Renal cortex interstitium (tissue), 11 donors: ENCODE measurements around the gene ETV4. TPM values are rescaled to one million over a fixed set of nuclear protein-coding genes. Genes with fewer than 3 reads are reported as not detected.

Source experiments
- DNase-seq, 11 donors: peaks; one replicate each; pipeline ENCODE4 v3.0.0-alpha.2; 2013; ENCODE audit warnings: low read depth in 9 of 11, low spot score in 4 of 11; ENCODE audit errors: extremely low read depth in 1 of 11
- polyA plus RNA-seq, 3 donors: library from polyadenylated mRNA; unstranded; fragments of 120-200 nt; gene quantifications; one replicate each; pipeline ENCODE4 v1.2.1, GENCODE V29; 2013; ENCODE audit not compliant: insufficient read length in 3 of 3

Gene ETV4
- polyA plus RNA-seq, 3 donors, result 34.3 to 45.7 (median 45.6) TPM

DNA sequence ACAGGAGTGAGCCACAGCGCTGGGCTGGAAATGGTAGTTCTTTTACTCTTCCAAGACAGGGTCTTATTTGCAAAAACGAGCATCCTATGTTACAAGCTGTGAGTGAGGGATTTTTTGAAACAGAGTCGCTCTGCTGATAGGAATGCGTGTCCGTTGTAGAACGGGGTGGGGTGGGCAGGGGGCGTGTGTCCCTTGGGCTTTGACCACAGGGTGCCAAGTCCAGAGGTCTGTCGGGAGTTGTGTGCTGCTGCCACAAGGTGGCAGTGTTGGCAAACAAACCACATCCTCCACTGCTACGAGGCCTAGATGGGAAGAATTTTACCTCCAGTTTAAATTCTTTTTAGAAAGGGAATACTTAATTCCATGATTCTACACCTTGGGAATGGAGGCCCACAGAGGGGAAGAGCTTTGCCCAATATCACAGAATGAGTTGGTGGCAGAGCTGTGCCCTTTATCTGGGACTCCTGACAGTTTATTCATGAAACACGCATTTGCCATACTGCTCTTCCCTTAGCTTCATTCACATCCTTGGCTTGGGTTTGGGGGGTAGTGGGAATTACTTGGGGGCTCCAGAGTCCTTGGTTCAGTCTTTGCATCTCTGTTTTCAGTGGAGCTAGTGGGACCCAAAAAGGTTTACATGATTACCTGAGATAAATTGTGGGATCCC, 30.6 kb upstream of the ETV4 start:
- peak in 10 of 11 donors; percentile 70 to 86 (median 77) for DNase-seq

DNA sequence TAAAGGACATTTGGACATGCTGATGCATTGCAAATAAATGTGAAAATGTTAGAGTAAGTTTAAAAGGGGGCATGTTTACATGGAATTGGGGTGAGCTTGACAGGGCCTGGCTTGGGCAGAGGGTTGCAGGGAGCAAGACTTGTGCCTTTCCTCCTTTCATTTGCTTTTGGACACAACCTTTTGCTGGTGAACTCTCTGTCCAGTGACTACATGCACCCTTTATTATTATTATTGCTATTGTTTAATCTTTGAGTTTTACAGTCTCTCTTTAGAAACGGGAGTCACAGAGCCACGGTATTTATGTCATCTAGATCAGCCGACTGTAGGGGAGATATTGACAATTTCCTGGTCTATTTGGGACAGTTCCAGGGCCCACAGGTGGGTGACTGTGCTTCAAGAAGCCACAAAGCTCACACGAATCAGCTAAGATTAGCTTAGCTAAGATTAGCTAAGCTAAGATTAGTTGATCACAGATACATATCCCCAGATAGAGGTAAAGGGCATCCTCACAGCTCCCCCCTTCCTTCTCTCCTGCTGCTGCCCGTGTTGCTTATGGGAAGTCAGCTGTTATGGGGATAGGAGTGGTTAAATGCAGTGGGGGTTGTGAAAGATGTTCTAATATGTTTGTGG, 28.9 kb upstream of the ETV4 start:
- no peak for DNase-seq

DNA sequence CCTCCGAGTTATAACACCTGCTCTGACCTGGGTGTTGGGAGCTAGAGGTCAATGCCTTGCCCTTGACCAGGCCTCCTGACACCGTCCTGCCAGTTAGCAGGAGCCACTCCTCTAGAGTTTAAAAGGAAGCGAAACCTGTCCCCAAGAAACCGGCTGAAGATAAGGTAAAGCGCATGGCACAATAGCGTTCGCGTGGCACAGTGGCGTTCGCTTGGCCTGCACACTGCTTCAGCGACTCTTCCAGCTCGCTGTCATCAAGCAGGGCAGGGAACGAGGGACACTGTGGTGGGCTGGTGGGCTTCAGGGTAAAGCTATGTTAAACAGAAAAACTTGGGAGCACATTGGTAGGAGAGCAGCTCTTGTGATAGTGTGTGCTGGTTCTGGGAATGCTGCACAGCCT, 28.2 kb upstream of the ETV4 start:
- no peak for DNase-seq

DNA sequence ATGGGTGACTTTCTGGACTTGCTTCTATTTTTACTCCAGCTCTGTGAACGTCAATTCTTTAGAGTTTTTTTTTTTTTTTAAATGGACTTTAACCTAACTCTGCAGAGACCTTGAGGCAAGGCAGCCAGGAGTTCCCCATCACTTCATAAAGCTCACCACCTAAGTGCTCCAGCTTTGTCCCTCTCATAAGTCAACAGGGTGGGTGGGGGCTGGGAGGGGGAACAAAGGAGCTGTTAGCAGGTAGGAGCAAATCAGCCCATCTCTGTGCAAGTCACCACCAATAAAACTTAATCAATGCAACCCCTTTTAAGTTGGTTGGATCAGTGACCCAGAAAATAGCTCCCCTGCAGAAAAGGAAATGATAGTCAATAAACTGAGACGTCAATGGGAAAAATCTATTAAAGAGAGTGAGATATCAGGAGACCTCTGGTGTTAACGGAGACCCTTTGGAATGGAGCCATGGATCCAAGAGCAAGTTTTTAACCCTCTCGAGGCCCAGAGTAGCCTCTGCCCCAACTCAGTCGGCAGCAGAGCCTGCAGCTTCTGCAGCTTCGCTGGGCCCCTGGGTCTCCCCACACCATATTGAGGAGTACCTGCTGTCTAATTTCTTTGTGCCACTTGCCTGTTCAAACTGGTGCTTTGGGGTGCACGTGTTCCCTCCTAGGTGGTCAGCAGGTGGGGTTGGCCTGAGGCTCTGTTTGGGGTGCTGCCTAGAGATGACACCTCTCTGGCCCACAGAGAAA, 27.6 kb upstream of the ETV4 start:
- DNase-seq, result no peak

DNA sequence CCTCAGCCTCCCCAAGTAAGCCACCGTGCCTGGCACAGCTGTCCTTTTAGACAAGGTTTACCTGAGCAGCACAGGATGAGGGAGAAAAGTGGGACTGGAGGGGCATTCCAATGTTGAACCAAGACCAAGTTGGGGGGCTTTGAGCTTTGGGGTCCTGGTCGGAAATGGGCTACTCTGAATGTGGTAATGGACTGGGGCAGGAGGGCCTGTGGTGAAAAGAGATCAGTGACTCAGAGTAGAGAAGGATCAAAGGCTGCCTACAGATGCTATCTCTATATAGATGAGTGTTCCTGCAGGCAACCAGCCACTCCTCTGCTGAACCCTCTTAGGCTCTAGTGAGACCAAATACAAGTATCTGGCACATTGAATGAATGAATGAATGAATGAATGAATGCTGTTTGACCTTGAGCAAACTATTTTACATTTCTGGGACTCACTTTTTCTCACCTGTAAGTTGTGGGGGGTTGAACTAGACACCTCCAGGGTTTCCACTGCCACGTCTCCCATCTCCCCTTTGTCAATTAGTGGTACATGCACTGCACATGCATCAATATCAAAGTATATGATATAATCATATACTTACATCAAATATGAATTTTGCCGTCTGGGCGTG, 26.3 kb upstream of the ETV4 start:
- no peak for DNase-seq

DNA sequence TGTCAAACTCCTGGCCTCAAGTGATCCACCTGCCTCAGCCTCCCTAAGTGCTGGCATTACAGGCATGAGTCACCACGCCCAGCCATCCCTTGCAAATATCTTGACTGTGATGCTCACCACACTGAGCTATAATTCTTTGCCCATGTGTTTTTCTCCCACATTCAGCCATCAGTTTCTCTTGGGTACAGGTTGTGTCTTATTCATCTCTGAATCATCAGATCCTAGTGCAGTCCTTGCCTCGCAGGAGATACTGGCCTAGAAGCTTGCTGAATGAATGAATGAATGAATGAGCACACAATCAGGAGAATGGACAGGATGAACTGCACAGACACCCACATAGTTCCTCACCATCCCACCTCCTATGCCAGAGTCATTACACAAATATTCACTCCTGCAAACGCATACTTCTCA, 24.4 kb upstream of the ETV4 start:
- no peak for DNase-seq

DNA sequence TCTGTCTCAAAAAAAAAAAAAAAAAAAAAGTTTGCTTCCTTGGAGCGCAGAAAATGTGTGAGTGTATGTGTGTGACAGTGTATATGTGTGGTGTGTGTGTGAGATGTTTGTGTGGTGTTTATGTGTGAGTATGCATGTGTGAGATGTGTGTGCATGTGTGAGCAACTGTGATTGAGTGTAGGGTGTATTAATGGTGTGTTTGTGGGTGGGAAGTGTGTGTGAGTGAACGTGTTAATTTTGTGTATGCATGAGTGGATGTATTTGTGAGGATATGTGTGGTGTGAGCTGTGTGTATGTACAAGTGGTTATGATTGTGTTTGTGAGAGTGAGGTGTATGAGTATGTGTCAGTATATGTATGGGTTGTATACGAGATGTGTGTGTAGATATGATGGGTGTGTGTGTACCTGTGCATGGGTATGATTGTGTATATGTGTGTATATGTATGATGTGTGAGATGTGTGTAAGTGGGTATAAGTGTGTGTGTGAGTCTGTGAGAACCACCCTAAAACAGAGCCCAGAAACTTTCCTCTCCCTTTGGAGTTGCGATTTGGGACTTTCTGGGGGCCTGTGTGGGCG, 22.5 kb upstream of the ETV4 start:
- DNase-seq, result no peak

DNA sequence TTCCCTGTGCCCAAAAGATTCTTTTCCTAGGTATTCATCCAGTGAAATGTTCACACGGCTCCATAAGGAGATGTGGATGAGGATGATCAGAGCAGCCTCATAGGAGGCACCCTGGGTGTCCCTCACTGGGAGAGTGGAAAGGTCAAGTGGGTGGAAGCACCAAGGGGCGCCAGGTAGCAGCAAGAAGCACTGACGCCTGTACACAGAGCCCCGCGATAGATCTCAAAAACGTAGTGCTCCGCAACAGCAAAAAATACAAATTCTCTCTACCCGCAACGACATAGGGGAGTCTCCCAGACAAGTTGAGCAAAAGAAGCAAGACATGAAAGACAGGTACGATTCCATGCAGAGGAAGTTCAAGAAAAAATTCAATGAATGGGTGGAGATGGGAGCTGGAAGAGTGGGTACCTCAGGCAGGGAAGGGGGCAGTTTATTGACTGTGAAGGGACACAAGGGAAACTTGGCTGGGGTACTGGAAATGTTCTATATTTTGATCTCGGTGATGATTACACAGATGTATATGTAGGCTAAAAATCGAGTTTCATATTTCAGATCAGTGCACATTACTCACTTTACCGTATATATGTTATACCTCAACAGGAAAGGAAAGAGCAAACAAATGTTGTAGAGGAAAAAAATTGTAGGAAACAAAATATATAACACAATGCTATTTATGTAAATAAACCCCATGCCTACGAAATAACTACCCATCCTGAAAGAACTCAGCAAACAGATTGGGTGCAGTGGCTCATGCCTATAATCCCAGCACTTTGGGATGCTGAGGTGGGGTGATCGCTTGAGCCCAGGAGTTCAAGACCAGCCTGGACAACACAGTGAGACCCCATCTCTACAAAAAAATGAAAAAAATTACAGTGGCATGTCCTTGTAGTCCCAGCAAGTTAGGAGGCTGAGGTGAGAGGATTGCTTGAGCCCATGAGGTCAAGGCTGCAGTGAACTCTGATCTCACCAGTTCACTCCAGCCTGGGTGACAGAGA, 17.8 kb upstream of the ETV4 start:
- DNase-seq, result no peak

DNA sequence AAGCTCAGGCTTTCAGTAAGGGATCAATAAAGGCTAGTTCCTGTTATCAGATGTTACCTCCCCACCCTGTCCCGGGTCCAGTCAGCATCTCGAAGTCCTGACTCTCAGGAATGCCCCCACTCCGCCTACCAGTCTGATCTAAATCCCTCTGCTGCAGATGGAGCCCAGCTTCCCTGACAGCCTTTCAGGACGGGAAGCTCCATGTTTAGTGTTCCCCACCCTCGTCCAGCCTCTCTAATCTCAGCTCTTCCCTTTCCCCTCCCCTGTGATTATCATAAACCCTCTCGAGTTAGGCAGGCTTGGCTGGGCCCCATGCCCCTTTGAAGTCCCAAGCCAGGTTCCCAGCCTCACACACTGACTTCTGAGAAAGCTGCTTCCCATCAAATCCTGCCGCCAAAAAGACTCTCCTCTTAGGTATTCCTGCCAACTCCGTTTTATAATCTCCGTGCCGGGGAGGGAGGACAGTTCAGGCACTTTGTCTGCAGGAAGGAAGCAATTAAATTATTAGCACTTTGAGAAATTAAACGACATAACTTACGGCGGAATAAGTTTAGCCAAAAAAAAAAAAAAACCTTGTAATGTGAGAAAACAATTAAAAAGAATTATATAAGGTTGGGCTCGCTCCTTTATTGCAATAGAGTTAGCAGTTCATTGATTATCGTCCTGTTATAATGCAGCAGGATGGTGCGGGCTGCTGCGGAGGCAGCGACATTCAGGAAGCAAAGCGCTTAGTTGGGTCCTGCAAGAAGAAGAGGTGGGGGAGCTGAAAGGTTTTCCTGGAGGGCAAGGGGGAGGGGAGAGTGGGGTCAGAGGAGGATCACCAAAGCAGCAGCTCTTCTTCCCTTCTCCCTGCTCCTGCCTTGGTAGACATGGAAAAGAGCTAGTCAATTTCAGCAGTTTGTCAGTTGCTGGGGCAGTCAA, 16.8 kb upstream of the ETV4 start:
- no peak for DNase-seq

DNA sequence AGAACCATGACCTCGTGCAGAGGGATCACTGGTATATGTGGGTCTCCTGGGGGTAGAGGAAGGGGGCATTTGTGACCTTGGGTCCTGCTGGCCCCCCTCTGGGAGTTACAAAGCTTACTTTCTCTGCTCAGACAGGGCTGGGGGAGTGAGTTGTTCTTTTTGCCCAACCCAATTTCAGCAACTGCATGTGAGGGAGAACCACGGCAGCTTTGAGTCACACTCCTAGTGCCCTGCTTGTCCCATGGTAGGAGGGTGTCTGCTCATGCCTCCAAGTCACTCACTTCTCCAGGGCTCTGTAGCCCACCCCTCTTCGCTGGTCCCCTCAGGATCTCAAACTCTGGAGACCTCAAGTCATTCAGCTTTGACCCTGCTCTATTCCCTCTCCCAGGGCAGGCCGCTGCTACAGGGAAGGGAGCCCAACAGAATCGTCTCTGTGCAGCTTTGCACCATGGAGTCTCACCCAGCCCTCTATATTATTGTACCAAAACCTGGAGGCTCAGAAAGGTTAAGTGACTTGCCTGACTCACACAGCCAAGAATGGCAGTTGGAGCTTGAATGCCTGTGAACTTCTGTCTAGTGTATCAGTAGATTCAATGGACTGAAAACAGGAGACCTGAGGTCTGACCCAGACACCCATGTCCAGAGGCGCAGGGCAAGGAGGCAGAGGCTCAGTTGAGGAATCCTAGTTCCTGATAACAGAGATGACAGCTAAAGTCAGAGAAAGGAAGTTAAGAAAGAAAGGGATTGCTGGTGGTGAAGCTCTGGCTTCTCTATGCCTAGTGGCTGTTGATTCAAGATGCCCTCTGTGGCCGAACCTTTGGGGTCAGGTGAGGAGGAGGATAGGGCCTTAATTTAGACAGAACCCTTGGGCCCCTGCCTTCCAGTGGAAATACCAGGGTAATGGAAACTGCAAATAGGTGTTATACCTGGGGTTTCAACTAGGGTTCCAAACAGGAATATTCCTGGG, 14.6 kb upstream of the ETV4 start:
- no peak for DNase-seq

DNA sequence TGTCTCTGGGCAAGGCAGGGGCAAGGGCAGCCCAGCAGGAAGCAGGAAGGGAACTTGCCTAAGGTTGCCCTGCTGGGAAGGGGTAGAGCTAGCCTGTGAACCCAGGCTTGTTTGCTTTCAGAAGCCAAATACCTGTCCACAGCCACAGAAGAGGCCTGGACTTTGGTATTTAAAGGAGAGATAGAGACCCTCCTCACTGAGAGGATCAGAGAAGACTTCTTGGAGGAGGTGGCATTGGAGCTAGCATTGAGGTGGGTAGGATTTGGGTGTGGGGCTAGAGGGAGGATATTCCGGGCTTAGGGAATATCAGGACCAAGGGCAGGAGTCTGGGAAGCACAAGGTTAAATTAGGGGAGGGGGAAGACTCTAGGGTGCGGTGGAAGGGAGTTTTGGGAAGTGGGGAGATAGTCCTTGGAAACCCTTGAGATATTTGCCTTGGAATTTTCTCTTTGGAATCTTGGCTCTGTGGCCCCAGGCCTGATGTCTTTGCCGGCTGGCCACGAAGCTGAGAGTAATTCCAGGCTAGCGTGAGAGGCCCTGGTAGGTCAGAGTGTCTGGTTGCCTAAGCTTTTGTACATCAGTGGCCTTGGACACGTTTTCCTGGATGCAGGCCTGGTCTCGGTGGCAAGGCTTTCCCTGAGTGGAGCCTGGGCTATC, 13.1 kb upstream of the ETV4 start:
- no peak for DNase-seq

DNA sequence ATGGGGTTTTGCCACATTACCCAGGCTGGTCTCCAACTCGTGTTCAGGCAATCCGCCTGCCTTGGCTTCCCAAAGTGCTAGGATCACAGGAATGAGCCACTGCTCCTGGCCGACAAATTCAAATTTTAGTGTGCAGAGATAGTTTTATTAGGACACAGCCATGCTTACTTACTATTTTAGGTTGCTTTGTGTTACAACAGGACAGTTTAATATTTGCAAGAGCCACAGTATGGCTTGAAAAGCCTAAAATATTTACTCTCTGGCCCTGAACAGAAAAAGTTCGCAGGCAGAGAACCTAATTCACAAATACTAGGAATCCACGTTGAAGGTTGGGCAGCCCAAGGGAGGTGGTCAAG, 12.6 kb upstream of the ETV4 start:
- no peak for DNase-seq

DNA sequence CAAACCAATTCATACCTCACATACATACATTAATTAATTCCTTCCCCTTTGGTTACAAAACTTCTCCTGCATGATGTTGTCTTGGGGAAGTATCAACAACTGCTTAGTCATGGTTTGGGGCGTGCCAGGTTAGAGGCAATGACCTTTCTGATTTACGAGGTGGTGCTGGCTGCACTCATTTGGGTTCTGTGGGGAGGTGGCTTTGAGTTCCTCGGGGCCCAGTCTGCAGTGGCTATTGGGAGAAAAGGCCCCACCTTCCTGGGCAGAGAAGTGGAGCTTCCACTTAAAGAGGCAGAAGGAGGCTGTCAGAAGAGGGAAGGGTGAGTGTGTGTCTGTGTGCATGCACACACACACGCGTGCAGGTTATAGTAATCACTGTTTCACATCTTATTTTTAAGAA, 10.2 kb upstream of the ETV4 start:
- DNase-seq, result no peak

DNA sequence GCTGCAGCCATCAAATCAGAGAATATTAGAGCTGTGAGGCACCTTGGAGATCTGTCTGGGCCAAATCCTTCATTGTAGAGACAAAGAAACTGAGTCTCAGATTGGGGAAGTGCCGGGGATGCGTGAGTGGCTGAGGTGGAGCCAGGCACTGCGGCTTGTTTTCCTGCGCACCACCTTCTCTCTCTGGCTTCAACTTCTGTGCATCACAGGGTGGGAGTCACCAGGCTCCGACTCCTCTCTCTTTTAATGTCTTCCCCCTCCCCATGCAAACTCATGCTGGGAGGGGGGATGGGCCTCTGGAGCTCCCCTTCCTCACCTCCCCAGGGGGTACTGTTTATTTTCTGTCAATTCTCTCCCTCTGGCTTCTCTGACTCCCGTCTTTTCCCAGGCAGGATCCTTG, 8.7 kb upstream of the ETV4 start:
- no peak for DNase-seq

DNA sequence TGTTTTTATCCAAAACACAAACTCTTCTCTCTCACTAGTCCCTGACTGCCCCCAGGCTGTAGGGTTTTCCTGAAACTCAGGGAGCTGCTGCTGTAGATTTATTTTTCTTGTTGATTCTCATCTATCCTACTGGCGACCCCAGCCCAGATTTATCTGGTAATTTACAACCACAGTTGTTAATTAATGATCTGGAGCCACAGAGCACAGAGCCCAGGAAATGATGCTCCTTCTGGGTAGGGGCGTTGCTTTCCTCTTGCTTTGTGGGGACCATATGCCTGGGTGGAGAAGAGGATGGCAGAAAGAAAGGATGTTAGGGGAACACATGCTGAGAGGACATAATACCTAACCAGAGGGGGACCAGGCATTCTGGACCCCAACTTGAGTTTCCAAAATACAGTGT, 7.4 kb upstream of the ETV4 start:
- DNase-seq, result no peak

DNA sequence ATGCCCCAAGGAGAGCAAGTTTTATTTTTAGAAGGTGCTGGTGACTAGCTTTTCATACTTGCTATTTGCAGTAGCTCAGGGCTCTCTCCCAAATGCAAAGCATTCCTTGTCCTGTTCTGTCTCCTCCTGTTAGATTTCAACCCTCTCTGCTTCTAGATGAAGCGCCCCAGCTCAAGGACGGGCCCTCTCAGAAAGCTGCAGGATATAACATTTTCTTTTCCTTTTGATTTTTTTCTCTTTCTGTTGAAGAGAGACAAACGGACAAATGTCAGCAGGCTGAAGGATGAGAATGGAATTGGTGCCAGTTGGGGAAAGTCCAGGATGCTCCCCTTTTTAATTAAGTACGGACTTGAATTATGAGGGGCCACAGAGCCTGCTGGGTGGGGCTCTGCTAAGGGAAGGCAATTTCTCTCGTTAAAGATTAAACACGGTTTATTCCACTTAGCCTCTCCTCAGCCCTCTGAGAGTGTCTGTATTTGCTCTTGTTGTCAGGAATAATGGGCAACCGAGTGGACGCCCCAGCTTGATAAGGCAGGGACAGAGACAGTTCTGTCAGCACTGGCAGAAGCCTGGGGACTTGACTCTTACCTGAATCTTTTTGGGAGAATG, 6.2 kb upstream of the ETV4 start:
- DNase-seq, result no peak
